HG02885 (cell line): ENCODE data around the gene TMEM164.
A peak's percentile ranks its signal among the peaks of the same experiment; 100 is the strongest.
"Not testable (repeated sequence)": the region's sequence is repeated elsewhere in the genome, so short reads cannot be mapped to it uniquely, and the experiment has no call there.

ENCODE experiments used
- ATAC-seq: cut with Tn5 transposase; IDR thresholded peaks from one replicate; pipeline ENCODE4 v1.9.1; 2021; ENCODE audit warnings: mild to moderate bottlenecking; ENCODE audit not compliant: unreplicated experiment, poor library complexity

TMEM164 gene

DNA sequence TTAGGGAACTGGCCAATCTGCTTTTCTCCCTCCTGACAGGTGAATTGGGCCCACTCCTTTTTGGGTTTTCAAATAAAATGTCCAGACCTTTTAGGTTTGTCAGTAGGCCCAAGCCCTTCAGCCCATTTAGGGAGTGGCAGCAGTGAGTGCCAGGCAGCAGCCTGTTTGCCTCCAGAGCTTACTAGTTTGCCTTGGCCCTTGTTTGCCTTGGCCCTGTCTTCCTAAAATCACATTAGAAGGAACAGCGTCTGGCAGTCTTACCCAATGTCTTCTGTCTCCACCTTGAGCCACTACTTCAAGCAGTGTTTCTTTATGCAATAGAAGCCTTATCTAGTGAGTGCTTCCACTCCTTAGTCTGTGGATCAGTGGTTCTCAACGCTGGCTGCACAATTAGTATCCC, 117.1 kb downstream of the TMEM164 start:
- ATAC-seq, result no peak

DNA sequence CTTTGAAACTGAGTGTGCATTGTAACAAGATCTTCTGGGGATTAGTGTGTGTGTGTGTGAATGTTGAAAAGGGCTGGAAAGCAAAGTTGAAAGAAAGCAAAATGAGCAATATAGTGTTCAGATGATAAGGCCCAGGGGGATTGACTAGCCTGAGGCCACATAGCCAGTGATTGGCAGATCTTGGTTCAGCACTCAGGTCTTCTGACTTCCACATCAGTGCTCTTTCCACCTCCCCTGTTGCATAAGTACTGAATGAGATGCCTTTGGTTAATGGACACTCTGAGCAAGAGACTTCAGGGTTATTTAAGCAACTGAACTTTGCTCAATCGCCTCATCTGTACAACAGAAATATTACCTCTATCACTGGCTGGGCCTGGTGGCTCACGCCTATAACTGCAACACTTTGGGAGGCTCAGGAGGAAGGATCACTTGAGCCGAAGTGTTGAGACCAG, 120.4 kb downstream of the TMEM164 start:
- ATAC-seq, result no peak

GRCh38 chrX:110125446-110126162, 122.7 kb downstream of the TMEM164 start:
- no peak for ATAC-seq

- ATAC-seq, result no peak
Measured at GRCh38 chrX:110131031-110131430, 128.1 kb downstream of the TMEM164 start.

GRCh38 chrX:110132450-110133114, 129.7 kb downstream of the TMEM164 start:
- ATAC-seq, result no peak

- peak; percentile 79 for ATAC-seq
Measured at GRCh38 chrX:110133735-110134370, 130.9 kb downstream of the TMEM164 start.

GRCh38 chrX:110135618-110136017, 132.7 kb downstream of the TMEM164 start:
- no peak for ATAC-seq

- ATAC-seq, result no peak
Measured at GRCh38 chrX:110136136-110136535, 133.2 kb downstream of the TMEM164 start.

GRCh38 chrX:110138557-110138956, 135.6 kb downstream of the TMEM164 start:
- ATAC-seq, result no peak

GRCh38 chrX:110139172-110139571, 136.3 kb downstream of the TMEM164 start:
- ATAC-seq, result no peak

DNA sequence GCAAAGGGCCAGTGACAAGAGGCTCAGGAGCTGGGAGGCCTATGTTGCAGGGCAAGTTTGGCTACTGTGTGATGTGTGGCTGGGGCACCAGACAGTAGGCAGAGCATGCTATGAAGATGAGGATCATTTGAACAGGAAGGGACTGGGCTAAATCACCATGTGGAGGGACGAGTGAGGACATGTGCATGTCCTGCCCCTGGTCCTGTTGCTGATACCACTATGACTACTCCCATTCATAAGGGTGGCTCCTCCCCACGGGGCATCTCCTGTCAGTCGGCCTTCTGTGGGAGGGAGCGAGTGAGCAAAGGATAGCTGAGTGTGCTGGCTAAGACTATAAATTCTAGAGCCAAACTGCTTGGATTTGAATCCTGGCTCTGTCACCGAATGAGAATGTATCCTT, 139.2 kb downstream of the TMEM164 start:
- ATAC-seq, result no peak

DNA sequence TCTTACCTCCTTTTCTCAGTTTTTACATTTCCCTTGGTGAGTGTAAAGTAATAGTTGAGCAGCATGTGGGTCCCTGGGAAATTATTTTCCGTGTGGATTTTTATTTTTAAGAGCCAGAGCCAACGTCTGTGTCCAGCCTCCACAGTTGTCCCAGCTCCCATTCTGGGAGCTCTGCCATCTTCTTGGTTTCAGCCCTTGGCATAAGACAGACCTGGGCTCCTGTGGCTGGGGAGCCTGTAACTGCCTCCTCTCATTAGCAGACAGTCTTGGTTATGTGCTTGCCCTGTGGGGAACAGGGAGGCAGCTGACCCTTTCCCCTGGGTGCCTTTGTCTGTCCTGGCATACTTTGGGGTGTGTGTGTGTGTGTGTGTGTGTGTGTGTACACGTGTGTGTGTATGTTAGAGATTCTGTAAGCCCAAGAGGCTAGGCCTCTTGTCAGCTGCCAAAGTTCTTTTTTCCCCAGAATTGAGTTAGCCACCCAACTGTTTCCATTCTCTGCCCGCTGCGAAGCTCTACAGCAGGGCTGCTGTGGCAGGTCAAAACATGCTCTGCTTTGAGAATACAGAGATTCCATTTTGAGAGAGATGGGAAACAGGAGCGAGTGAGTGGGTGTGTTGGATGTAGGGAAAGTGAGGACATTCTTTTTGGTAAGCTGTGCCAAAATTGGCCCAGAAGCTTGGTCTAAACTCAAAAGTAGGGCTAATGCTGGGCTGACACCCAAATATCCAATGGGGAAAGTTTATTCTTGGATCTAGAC, 140.7 kb downstream of the TMEM164 start:
- no peak for ATAC-seq

DNA sequence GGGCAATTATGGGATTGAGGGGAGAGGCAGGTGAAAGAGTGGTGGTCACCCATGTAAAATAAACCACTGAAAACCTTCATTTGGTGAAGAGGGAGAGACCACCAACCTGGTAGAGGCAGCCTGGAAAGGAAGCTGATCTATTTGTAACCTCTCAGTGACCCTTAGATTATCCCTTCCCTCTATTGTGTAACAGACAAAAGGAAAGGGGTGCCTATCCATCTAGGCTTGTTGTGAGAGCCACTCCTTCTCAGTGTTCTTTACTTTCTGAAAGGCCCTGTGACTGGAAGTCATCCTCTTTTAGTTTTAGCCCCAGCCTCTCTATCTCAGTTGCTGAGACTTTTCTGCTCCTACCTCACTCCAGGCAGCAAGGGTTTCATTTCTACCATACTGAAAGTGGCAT, 142.4 kb downstream of the TMEM164 start:
- ATAC-seq, result no peak

GRCh38 chrX:110145854-110146253, 142.9 kb downstream of the TMEM164 start:
- peak; percentile 74 for ATAC-seq

GRCh38 chrX:110146521-110146920, 143.6 kb downstream of the TMEM164 start:
- peak; percentile 76 for ATAC-seq

- ATAC-seq, result no peak
Measured at GRCh38 chrX:110153244-110153643, 150.3 kb downstream of the TMEM164 start.

DNA sequence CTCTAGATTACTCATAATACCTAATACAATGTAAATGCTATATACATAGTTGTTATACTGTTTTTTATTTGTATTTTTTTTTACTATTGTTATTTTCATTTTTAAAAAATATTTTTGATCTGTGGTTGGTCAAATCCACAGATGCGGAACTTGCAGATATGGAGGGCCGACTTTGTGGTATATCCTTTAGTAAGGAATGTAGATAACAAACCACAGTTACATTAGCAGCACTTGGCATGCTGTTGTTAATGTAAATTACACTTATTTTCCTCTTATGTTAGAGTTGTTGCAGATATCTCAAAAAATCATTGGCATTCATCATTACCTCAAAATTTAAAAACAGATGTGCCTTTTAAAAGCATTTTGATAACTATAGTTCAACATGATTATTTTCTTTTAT, 151.0 kb downstream of the TMEM164 start:
- no peak for ATAC-seq

- not testable (repeated sequence) for ATAC-seq
Measured at GRCh38 chrX:110154328-110154727, 151.4 kb downstream of the TMEM164 start.

DNA sequence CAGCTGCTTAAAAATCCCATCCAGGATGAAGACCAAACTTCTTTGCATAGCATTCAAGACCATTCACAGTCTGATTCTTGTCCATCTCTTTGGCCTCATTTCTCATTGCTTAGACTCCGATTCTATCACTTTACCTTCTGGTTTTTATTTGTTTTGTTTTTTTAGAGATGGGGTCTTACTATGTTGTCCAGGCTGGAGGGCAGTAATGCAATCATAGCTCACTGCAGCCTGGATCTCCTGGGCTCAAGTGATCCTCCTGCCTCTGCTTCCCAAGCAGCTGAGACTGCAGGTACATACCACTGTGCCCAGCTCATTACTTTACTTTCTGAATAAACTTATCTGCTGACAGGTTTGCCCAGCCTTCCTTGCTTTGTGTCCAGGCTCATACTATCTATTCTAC, 152.8 kb downstream of the TMEM164 start:
- ATAC-seq, result no peak

GRCh38 chrX:110156167-110156754, 153.3 kb downstream of the TMEM164 start:
- ATAC-seq, result no peak
